Measurements from ENCODE around the gene RERG. TPM values are rescaled to one million over a fixed set of nuclear protein-coding genes. Genes with fewer than 3 reads are reported as not detected.

RERG gene
- total RNA-seq, 1 experiment from 2014 or later = not detected

DNA sequence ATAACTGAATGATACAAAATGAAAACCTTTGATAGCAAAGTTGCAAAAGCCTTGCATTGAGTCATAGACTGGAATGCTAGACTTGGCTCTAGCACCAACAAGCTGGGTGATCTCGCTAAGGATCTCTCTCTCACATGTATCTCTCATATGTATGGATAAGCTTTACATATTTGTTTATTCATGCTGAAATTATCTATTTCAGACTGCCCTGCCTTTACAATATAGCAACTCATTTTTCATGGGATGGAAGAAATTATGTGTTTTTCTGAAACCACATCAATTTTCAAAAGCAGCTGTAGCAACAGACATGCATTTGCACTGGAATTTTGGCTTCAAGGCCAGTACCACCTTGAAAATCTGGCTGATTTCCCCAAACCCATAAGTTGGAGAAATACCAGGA lies 11.4 kb downstream of the RERG start:
- H3K9me3 ChIP-seq (ENCODE audit: control insufficient read depth, insufficient read depth, low read depth, low read length) = no peaks in the 10 kb centered on the region
- DNase-seq (ENCODE audit: low read depth, low spot score) (no peak), ATAC-seq (no peak)
- H3K4me1 ChIP-seq (ENCODE audit: control insufficient read depth, insufficient read depth, low read length) = no peaks in the 10 kb centered on the region
- intact Hi-C loops (cut with micrococcal nuclease; ENCODE audit: unreplicated experiment) (no loop called here), in situ Hi-C loops (cut with HindIII; ENCODE audit: low pct_unique_long_range_greater_than_20kb, low sequenced_read_pairs) (no loop called here)
- no peaks in the 10 kb centered on the region for H3K27me3 ChIP-seq (ENCODE audit: control insufficient read depth, insufficient read depth, low read length)
- TF ChIP-seq POLR2AphosphoS5 (IDR thresholded peaks at IDR 0.05; ENCODE audit: low read depth, low read length) (no peak), SIN3A (IDR thresholded peaks at IDR 0.05; ENCODE audit: borderline replicate concordance, insufficient read depth, low read depth, low read length) (no peak)
- TF ChIP-seq, protein P1, sequence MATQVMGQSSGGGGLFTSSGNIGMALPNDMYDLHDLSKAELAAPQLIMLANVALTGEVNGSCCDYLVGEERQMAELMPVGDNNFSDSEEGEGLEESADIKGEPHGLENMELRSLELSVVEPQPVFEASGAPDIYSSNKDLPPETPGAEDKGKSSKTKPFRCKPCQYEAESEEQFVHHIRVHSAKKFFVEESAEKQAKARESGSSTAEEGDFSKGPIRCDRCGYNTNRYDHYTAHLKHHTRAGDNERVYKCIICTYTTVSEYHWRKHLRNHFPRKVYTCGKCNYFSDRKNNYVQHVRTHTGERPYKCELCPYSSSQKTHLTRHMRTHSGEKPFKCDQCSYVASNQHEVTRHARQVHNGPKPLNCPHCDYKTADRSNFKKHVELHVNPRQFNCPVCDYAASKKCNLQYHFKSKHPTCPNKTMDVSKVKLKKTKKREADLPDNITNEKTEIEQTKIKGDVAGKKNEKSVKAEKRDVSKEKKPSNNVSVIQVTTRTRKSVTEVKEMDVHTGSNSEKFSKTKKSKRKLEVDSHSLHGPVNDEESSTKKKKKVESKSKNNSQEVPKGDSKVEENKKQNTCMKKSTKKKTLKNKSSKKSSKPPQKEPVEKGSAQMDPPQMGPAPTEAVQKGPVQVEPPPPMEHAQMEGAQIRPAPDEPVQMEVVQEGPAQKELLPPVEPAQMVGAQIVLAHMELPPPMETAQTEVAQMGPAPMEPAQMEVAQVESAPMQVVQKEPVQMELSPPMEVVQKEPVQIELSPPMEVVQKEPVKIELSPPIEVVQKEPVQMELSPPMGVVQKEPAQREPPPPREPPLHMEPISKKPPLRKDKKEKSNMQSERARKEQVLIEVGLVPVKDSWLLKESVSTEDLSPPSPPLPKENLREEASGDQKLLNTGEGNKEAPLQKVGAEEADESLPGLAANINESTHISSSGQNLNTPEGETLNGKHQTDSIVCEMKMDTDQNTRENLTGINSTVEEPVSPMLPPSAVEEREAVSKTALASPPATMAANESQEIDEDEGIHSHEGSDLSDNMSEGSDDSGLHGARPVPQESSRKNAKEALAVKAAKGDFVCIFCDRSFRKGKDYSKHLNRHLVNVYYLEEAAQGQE (IDR thresholded peaks at IDR 0.05; ENCODE audit: insufficient read depth in 1 of 2, low read depth in 2 of 2, low read length in 1 of 2) = no peak
- TF ChIP-seq, protein P2, sequence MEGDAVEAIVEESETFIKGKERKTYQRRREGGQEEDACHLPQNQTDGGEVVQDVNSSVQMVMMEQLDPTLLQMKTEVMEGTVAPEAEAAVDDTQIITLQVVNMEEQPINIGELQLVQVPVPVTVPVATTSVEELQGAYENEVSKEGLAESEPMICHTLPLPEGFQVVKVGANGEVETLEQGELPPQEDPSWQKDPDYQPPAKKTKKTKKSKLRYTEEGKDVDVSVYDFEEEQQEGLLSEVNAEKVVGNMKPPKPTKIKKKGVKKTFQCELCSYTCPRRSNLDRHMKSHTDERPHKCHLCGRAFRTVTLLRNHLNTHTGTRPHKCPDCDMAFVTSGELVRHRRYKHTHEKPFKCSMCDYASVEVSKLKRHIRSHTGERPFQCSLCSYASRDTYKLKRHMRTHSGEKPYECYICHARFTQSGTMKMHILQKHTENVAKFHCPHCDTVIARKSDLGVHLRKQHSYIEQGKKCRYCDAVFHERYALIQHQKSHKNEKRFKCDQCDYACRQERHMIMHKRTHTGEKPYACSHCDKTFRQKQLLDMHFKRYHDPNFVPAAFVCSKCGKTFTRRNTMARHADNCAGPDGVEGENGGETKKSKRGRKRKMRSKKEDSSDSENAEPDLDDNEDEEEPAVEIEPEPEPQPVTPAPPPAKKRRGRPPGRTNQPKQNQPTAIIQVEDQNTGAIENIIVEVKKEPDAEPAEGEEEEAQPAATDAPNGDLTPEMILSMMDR (IDR thresholded peaks at IDR 0.05) = no peak
- no peak overlapping the region for H3K4me3 ChIP-seq (ENCODE audit: low read depth in 2 of 2, low read length in 2 of 2)
- H3K27ac ChIP-seq (ENCODE audit: low read length) = no peak overlapping the region
- BruUV-seq (replicated peaks) = no TSS peak
- ChIA-PET POLR2A (no interaction called here), CTCF (no interaction called here)
- no peaks in the 10 kb centered on the region for H3K36me3 ChIP-seq (ENCODE audit: control insufficient read depth, insufficient read depth, low read length)

DNA sequence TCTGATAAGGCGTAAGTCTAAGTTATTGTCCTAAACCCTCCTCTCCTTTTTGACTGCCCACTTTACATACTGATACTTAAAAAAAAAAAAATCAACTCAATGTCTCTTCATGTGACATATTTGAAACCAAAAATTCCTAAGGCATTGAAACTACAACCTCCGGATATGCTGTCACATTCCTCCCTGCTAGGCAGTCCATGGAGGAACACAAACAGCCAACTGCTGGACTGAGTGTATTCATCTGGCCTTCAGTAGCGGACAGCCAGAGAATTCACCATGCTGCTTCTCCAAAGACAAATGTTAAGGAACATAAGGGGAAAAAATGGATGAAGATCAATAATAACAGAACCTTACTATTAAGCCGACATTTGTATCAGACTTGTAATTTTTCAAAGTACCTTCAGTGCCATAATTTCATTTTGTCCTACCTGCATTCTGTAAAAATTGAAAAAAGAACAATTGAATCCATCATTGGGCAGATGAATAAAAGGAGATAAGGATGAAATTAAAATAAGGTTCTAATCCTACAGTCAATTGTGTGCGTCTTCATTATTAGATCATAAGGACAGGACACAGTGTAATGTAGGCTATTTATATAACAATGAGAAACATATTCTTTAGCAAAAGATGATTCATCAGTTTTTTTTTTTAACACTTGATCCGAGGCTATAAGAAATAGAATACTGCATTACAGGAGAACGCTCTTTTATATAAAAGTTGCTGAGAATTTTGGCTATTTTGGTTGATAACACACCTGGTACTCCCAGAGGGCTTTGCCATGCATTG lies 12.2 kb downstream of the RERG start:
- intact Hi-C loops (cut with micrococcal nuclease; ENCODE audit: unreplicated experiment) (no loop called here), in situ Hi-C loops (cut with HindIII; ENCODE audit: low pct_unique_long_range_greater_than_20kb, low sequenced_read_pairs) (no loop called here)
- Histone ChIP-seq H3K27me3 (ENCODE audit: control insufficient read depth, insufficient read depth, low read length) (no peaks in the 10 kb centered on the region), H3K4me1 (ENCODE audit: control insufficient read depth, insufficient read depth, low read length) (no peaks in the 10 kb centered on the region), H3K9me3 (ENCODE audit: control insufficient read depth, insufficient read depth, low read depth, low read length) (no peaks in the 10 kb centered on the region), H3K36me3 (ENCODE audit: control insufficient read depth, insufficient read depth, low read length) (no peaks in the 10 kb centered on the region), H3K4me3 (ENCODE audit: low read depth in 2 of 2, low read length in 2 of 2) (no peak overlapping the region), H3K27ac (ENCODE audit: low read length) (no peak overlapping the region)
- no TSS peak for BruUV-seq (replicated peaks)
- TF ChIP-seq, protein P2 (IDR thresholded peaks at IDR 0.05) = no peak
- TF ChIP-seq TCF7L2 (IDR thresholded peaks at IDR 0.05; ENCODE audit: low read depth, low read length) = no peak
- TF ChIP-seq, protein P1 (IDR thresholded peaks at IDR 0.05; ENCODE audit: insufficient read depth in 1 of 2, low read depth in 2 of 2, low read length in 1 of 2) = no peak
- no peak for TF ChIP-seq POLR2AphosphoS5 (IDR thresholded peaks at IDR 0.05; ENCODE audit: low read depth, low read length)
- no peak for TF ChIP-seq SIN3A (IDR thresholded peaks at IDR 0.05; ENCODE audit: borderline replicate concordance, insufficient read depth, low read depth, low read length)
- CTCF ChIA-PET = no interaction called here
- POLR2A ChIA-PET = no interaction called here
- ATAC-seq = no peak
- no peak for DNase-seq (ENCODE audit: low read depth, low spot score)

Data from Panc1 (cell line).